HG03558 (cell line): Measurements from ENCODE around the gene ATP5F1D.

ENCODE experiments used
- ATAC-seq: cut with Tn5 transposase; IDR thresholded peaks from one replicate; pipeline ENCODE4 v1.9.1; 2021; ENCODE audit warnings: moderate number of reproducible peaks; ENCODE audit not compliant: unreplicated experiment; ENCODE audit errors: extremely low read depth

ATP5F1D gene

GRCh38 chr19:1268226-1269064 is 26.9 kb downstream of the ATP5F1D start:
- no peak for ATAC-seq

GRCh38 chr19:1269065-1269477 is 27.5 kb downstream of the ATP5F1D start, which contains the start of gene CIRBP:
CIRBP (plus strand) TSS chr19:1269332; CDS start chr19:1270934, 1,602 bp downstream.
- ATAC-seq = no peak

DNA sequence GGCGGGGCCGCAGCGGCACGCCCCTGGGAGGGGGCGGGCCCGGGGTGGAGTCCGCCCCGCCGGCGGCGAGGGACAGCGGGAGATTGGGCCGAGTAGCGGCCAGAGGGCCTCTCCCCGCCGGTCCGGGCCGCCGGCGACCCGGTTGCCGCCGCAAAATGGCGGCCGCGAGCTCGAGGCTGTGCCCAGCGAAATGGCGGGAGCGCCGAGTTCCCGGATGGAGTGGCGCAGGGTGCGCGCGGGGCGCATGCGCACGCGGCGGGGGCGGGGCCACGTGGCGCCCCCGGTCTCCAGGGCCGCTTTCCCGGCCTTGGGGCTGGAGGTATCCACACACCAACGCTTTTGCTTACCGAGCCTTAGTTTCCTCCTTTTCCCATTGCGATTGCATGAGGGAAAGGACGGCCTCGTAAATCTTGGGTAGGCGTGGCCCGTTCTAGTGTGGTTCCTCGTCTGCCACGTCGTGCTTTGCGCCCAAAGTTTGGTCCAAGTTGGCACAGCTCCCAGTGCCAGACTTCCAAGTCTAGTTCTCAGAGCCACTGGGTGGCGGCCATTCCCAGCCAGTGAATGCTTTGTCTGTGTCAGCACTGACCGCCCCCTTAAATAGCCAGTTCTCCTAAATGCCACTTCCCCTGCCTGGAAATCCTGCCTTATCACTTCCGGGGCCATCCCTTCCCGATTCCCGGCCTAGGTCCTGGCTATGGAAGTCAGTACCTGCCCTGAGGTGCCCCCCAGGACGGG is 28.1 kb downstream of the ATP5F1D start:
- ATAC-seq = no peak

DNA sequence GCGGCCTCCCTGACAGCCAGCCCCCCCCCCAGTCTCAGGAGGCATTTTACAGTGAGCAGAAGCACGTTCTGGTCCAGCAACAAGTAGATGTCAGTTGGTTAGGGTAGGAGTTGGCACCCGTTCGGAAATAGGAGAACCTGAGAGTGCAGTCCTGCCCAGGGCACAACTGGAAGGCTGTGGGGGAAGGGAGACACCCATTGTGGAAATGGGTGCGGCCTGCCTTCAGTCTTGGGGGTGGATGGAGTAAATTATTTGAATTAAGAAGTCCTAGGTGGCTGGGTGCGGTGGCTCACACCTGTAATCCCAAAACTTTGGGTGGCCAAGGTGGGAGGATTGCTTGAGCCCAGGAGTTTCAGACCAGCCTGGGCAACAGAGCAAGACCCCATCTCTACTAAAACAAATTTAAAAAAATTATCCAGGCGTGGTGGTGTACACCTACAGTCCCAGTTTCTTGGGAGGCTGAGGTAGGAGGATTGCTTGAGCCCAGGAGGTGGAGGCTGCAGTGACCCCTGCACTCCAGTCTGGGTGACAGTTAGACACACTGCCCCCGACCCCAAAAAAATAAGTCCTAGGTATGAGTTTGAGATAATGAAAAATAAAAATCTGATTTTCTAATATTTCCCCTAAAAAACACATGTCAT is 28.8 kb downstream of the ATP5F1D start:
- ATAC-seq = no peak

- no peak for ATAC-seq
Observed at GRCh38 chr19:1270854-1271527, 29.4 kb downstream of the ATP5F1D start.

DNA sequence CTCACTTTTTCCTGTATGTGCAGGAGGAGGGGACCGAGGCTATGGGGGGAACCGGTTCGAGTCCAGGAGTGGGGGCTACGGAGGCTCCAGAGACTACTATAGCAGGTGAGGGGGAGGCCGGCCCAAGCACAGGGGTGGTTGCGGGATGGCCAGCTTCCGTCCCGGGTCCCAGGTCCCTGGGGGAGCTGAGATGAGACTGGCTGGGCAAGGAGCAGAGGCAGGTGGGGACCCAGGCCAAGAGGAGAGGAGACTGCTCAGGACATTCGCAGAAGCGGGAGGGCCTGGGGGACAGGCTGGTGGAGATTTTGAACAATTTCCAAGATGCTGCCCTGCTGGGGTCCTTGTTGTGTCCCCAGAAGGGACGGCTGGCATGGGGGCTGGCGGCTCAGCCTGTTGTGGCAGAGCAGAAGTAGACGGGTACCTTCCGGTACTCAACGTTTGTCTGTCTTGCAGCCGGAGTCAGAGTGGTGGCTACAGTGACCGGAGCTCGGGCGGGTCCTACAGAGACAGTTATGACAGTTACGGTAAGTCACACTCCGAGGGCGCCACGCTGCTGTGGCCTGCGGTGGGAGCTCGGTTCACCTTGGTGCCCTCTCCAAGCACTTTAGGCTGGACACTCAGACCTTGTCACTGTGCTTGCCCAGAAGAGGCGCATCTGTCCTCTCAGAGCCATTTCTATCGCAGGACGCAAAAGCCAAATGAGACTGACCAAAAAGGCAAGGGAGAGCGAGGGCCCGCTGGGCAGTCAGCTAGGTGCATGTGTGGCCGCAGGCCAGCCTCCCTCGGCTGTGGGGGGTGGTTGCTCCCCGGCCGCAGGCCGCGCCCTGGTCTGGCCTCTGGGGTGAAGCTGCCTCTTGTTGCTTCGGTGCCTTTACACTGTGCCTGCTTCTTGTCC is 30.2 kb downstream of the ATP5F1D start:
- no peak for ATAC-seq

- no peak for ATAC-seq
Observed at GRCh38 chr19:1272423-1273262, 31.1 kb downstream of the ATP5F1D start.

DNA sequence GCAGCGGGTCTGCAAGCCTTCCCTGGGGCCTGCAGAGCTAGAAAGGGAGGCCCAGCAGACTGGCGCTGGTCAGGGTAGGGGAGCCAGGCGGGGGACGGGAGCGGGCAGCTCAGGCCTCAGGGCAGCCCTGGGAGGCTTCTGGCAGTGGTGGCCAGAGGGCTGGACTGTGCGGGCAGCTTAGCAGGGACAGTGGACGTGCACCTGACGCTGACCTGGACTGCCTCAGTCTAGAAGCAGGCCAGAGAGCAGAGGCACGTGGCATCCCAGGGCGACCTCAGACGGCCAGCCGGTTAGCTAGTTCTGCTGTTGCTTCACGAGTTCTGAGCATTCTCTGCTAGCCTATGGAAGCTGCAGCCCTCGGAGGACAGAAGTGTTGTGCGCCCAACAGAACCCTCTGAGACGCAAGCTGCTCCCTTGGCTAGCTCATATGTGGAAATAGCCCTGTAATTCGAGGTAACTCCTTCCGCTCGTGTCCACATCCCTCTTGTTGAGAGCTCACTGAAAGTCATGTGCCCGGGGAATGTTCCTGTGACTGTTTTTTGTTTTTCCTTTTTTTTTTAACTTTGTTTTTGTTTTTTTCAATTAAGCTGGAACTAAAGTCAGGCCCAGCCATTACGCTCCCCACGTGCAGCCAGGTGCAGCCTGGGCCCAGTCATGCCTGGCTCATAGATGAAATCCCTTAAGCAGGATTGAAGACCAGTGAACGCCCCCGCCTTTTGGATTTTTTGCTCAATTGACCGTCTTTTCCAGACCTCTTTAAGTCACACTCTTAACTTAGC is 31.9 kb downstream of the ATP5F1D start:
- ATAC-seq = no peak

DNA sequence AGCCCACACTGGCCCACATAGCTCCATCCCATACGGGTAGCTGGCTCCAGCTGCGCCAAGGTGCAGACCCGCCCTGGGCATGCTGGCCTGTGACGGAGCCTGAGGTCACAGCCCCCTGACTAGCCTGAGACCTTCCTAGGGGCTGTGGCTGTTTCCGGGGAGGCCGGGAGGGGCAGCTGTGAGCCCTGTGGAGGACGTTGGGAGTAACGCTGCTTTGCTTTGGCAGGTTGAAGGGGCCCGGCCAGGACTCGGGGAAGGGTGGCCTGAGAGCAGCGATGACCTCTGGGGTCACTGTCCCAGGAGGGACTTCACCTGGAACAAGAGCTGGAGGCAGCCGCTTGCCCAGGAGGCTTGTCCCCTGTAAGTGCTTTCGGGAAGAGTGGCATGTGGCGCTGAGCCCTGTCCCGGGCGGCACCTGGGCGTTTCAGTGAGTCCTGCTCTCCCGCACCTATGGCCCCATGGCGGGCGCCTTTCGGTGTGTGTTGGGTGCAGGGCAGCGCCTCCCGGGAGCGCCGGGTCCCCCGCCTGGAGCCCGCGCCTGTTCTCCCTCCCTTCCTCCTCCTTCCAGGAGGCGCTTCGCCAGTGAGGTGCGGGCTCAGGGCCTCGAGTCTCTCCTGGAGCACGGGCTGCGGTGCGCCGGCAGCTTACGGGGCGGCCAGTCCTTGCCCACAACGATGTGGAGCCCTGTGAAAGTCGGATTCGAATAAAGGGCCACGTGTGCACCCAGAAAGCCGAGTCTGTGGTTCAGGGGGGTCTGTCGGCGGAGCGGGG is 32.7 kb downstream of the ATP5F1D start:
- ATAC-seq = no peak

DNA sequence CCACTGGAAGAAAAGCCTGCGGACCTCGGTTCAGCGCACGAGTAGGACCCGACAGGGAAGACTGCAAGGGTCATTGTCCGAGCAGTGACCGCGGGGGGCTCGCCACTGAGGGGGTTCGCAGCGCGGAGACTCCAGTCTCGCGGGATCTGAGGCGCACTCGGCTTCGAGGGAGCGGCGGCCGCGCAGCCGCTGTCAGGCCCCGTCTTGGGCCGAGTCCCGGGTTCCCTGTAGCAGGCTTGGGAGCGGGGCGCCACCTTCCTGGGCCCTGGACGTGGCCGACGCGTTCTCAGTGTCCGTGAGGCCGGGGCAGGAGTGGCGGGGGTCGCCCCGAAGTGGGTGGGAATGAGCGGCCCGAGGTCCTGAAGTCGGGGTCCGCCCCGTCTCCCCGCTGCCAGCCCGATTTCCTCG is 33.3 kb downstream of the ATP5F1D start:
- ATAC-seq = no peak

- peak; percentile 57 for ATAC-seq
Observed at GRCh38 chr19:1275260-1275975, 33.9 kb downstream of the ATP5F1D start, which contains the start of gene FAM174C. FAM174C (plus strand) TSS chr19:1275530; CDS start chr19:1275550, 20 bp downstream.

DNA sequence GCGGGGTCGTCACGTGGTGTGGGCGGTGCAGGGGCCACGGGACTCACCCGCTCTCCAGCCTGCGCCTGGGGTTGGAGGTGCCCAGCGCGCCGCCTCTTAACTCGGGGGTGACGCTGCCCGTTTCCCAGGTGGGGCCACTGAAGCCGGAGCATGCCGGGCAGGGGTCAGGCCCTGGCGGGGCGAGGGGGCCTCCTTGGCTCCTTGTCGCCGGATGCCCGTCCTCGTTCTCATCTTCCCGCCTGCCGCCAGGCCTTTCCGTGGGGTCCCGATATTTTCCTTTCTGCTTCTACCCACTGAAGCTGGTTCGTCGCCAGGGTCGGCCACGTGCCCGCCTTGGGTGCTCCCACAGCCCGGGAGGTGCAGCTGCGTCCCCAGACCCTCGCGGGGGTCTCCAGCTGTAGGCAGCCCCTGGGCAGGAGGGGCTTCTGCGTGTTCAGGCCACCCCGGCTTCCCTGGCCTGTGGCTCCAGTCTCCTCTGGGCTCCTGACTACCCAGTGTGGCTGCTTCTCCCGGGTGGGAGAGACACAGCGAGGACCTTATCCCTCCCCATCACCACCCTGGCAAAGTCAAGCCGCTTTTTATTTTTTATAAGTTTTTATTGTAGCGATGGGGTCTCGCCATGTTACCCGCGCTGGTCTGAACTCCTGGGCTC is 34.6 kb downstream of the ATP5F1D start:
- no peak for ATAC-seq

DNA sequence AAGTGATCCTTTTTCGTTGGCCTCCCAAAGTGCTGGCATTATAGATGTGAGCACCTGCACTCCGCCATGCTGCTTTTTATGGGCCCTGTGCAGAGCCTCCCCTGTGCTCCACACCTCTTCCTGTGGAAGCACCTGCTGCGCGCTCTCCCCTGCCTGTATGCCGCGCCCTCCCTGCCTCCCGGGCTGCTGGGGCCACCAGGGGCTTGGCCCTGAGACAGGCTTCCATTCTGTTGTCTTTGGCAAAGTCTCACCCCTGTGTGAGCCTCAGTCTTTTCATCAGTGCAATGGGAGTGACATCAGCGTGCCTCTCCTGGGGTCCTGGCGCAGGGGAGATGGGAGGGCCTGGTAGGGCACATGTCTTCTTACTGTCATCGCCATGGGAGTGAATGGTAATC is 35.1 kb downstream of the ATP5F1D start:
- no peak for ATAC-seq

DNA sequence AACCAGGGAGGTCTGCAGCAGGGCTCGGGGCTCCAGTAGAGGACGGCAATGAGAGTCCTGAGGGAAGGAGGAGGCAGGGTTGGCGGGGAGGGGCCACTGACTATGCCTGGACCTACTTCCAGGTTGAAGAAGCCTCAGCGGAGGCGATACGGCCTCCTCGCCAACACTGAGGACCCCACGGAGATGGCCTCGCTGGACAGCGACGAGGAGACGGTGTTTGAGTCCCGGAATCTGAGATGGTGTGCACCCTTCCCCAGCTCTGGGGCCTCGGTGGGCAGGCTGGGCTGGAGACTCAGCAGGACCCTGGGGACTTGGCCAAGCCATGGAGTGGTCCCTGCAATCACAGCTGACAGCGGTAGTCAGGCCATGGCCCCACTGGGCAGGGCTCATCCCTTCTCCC is 35.5 kb downstream of the ATP5F1D start:
- no peak for ATAC-seq

- ATAC-seq = no peak
Observed at GRCh38 chr19:1278074-1278473, 36.5 kb downstream of the ATP5F1D start.
